LoVo (cell line): Measurements from ENCODE around the gene TMEM198.

ENCODE experiments used
- DNase-seq: peaks from one replicate; pipeline ENCODE4 v3.0.0-alpha.2; 2016; ENCODE audit warnings: low spot score

Gene TMEM198

DNA sequence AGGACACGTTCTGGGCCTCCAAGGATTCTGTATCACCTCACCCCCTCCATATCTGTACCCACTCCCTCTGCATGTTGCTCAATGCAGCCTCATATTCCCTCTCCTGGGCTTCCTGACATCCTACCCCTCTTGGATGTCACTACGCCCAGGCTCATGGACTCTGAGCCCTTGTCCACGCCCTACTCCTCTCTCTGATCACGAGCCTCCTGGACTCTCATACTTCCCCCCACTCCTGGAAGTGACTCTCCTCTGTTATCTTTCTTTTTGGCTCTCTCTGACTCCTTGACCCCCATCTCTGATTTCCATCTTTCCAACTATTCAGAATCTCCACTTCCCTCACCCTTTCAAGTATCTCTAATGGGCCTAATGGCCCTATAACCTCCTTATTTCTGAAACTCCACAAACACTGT lies 2.1 kb downstream of the TMEM198 start:
- no peak for DNase-seq

DNA sequence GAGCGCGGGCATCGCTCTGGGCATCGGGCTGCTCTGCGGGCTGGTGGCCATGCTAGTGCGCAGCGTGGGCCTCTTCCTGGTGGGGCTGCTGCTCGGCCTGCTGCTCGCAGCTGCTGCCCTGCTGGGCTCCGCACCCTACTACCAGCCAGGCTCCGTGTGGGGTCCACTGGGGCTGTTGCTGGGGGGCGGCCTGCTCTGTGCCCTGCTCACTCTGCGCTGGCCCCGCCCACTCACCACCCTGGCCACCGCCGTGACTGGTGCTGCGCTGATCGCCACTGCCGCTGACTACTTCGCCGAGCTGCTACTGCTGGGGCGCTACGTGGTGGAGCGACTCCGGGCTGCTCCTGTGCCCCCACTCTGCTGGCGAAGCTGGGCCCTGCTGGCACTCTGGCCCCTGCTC lies 3.8 kb downstream of the TMEM198 start:
- no peak for DNase-seq

DNA sequence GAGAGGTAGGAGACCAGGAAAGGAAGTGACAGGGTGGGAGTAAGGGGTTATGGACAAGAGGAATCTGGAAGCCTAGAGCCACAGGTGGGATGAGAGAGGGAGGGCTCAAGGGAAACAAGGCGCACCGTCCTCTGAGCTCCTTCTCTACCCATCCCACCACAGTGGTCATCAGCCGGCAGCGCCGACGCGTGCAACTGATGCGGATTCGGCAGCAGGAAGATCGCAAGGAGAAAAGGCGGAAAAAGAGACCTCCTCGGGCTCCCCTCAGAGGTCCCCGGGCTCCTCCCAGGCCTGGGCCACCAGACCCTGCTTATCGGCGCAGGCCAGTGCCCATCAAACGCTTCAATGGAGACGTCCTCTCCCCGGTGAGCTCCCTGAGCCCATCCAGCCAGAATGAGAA lies 5.2 kb downstream of the TMEM198 start:
- no peak for DNase-seq

DNA sequence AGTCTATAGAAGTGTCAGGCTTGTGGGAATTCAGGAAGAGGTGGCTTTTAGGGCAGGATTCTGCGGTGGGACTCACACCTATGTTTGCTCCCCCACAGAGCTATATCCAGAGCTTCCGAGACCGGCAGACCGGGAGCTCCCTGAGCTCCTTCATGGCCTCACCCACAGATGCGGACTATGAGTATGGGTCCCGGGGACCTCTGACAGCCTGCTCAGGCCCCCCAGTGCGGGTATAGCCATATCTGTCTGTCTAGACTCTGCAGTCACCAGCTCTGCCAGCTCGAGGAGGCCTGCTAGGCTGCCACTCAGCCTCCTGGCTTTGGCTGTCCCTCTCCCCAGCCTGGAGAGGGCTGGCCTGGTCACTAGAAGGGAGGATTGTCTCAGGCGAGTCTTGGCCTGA lies 5.8 kb downstream of the TMEM198 start:
- no peak for DNase-seq

DNA sequence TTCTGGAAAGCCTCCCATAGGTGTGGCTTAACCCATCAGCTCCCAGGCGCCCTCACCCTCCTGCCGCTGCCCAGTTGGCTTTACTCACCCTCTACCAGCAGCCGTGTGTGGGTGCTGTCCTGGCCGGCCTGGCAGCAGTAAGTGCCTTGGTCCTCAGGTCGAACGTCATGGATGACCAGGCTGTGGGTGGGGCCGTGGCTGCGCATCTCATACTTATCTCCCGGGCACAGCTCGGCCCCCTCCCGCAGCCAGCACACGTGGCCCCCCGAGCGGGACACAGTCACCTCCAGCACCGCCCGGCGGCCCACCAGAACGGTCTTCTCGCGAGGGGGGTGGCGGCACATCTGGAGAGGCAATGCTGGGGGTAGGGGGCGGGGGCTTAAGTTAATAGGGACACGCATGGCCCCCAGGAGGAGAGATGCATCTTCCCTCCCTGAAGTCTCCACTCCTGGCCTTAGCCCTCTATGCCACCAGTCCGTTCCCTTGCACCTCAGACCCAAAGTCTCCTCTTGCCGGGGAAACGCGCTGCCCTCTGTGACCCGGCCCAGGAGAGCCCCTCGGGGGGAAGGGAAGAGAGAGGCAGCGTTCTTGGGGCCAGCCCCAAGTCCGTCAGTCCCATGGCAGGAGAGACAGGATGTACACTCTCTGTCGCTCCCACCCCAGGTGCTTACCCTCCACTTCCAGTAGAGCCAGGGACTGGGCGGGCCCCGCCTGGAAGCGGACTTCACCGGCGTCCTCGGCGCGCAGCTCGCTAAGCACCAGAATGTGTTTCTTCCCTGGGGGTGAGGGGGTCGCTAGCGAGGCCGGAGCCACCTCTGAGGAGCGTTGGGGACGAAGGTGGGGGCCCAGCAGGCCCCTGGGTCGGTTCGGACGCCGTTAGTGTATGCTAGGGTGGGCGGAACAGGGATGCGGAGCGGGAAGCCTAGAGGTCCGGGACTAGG lies 7.9 kb downstream of the TMEM198 start:
- no peak for DNase-seq

DNA sequence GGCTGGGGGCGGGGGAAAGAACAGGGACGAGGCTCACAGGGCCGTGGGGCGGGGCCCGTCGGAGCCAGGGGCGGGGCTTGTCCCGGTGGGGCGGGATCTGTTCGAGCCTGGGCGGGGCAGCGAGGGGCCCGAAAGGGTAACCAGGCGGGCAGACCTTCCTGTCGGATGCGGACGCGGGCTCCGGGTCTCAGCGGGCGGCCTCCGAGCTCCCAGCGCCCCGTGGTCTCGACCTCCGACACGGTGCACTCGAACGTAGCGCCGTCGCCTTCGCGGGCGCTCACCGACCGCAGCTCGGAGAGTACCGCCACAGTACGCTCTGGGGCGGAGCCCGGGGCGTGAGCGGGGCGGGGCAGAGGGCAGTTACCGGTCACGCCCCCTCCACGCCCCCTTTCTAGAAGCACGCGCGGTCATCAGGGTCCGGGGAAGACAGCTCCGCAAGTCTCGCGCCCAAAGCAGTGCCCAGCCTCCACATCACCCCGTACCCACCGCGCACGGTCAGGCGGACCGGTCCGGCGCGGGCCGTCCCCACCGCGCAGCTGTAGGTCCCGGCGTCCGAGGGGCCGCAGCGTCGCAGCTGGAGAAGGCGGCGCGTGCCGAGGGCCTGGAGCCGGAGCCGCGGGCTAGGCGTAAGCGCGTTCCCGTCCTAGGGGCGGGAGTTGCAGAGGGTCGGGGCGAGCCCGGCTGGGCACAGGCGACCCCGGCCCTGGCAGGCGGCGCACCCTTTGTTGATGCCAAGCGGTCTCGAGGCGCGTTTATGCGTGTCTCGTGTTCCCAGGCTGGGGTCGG lies 8.7 kb downstream of the TMEM198 start:
- DNase-seq, result peak; percentile 63

DNA sequence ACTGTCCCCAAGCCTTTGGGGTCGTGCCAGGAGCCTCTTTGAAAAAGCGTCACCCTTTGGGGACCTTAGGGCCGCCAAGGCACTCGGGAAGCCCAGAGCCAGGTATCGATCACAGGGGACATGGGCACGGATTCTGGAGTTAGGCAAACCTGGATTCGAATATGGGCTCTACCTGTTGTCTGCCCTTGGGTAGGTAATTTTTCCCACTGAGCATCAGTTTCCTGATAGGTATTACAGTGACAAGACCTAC lies 9.3 kb downstream of the TMEM198 start:
- no peak for DNase-seq

DNA sequence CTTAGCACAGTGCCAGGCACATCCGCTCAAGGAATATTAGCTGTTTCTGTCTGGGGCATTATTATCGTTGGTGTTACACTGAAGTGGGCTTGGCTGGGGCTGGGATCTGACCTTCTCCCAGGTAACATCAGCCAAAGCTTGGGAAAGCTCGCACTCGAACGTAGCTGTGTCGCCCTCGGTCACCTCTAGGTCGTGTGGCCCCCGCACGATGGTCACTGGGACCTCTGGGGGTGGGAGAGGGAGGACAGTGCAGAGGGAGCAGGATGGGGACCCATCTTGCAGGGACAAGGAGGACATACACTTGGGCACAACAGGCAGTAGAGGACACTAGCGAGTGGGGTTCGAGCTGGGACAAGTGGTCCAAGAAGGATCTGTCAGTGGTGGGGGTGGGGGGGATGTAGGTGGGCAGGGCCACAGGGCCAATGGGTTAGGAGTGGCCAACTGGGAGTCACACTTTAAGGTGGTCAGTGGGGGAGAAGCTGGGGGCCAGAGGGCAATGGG lies 9.7 kb downstream of the TMEM198 start:
- DNase-seq, result no peak

DNA sequence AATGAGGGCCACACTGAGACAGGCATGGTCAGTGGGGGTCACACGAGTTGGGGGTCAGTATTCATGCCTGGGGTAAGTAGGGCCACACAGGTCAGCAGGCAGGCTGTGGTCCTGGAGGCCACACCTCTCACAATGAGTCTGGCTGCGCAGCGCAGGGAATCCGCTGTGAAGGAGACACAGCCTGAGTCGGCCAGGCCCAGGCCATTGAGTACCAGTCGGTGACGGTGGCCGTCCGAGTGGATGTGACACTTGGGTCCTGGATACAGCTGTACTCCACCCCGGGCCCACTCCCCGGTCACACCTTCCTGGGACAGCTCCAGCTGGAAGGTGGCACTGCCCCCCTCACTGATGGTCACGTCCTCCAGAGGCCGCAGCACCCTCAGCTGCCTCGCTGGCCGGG lies 10.5 kb downstream of the TMEM198 start:
- no peak for DNase-seq

DNA sequence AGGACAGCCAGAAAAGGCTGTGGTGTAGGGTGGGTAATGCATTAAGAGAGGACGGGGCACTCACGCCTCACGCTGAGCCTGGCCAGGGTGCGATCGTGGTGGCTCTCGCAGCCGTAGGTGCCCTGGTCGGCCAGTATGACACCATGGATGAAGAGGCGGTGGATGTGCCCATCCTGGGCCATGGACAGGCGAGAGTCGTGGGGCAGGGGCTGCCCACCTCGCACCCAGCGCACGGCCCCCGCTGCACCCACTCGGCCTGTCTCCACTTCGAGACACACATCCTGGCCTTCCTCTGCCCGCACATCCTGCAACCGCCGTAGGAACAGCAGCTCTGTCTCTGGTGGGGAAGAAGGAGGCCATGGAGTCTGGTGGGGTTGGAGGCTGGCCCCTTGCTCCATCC lies 12.1 kb downstream of the TMEM198 start:
- no peak for DNase-seq

DNA sequence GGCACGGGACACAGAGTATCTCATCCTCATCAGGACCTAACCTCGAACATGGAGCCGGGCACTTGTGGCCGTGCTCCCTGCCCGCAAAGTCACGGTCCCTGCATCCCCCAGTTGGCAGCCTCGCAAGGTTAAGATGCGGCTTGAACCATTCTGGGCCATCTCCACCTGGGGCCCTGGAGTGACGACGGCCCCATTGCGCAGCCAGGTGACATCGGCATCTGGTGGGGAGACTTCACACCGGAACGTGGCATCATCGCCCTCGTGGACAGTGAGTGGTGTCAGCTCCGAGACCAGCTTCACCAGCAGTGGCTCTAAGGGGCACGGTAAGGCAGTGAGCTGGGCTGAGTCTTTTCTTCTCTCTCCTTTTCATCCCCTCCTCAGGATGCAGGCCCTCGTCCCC lies 12.6 kb downstream of the TMEM198 start:
- DNase-seq, result no peak

DNA sequence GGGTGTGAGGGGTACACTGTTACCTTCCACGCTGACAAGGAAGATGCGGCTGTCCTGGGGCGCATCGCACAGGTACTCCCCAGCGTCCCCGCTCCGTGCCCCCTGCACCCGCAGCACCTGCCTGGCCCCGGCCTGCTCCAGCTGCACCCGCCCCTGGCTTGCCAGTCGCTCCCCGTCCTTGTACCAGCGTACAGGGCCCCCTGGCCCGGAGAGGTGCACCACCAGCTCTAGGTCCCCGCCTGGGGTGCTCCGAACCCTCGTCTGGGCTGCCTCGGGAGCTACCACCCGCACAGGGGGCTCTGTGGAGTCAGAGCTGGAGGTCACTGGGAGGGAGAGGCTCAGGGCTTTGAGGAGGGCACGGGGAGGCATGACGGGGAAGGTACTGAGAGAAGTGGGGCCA lies 13.5 kb downstream of the TMEM198 start:
- no peak for DNase-seq

DNA sequence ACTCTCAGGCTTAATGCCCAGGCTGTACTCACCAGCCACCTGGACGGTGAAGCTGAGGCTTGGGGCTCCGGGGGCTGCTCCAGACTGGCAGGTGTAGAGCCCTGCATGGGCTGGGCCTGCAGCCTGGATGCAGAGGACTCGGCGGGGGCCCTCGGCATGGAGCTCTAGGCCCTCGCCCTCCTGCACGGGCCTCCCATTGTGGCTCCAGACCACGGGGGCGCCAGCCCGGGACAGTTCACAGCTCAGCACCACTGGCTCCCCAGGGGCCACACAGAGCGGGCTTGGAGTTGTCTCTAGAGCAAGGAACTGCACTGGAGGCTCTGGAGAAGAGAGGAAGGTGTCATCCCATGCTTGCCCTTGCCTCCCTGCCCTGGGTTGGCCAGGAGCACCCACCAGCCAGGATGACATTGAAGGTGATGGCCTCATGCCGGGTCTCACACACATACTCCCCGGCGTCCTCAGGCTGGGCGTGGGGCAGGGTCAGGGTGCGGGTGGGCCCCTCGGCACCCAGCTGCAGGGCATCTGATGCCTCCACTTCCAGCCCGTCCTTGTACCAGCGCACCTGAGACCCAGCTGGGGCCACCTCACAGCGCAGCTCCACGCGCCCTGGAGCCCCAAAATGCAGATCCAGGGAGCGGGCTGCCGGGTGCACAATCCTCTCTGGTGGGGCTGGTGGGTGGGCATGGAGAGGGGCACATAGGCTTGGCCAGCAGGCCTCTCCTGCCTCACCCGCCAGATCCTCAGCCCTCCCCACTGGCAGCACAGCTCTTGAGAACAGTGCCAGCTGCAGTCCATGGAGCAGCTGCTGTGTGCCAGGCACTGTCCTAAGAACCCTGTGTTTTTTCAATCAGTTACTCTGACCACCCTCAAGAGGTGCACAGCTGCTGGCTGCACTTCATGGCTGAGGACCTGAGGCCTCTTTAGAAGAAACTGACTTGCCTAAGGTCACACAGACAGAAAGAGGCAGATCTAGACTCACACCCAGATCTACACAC lies 14.3 kb downstream of the TMEM198 start:
- no peak for DNase-seq

DNA sequence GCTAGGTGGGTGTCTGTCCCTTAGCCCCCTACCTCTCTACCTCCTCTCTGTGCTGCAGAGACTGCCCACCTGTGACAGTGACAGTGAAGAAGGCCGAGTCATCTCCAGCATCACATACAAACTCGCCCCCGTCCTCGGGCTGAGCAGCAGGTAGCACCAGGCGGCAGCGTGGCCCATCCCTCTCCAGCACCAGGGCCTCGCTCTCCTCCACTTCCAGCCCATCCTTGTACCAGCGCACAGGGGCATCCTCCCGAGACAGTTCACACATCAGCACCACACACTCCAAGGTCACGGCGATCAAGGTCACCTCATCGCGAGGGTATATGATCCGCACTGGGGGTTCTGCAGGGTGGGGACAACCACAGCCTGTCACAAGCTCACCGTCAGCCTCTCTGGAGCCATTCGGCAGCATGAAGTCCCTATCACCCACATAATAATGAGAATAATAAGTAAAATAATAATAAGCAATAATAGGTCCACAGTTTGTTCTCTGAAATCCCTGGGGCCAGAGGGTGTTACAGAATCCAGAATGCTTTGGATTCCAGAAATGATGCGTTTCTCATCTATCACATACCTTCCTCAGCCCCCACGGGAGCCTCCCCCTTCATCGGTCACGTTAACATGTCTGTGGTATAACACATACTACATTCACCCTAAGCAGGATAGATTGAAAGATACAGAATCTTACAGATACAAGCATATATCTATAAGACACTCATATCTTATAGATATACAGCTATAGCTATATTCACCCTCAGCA lies 15.5 kb downstream of the TMEM198 start:
- DNase-seq, result no peak

DNA sequence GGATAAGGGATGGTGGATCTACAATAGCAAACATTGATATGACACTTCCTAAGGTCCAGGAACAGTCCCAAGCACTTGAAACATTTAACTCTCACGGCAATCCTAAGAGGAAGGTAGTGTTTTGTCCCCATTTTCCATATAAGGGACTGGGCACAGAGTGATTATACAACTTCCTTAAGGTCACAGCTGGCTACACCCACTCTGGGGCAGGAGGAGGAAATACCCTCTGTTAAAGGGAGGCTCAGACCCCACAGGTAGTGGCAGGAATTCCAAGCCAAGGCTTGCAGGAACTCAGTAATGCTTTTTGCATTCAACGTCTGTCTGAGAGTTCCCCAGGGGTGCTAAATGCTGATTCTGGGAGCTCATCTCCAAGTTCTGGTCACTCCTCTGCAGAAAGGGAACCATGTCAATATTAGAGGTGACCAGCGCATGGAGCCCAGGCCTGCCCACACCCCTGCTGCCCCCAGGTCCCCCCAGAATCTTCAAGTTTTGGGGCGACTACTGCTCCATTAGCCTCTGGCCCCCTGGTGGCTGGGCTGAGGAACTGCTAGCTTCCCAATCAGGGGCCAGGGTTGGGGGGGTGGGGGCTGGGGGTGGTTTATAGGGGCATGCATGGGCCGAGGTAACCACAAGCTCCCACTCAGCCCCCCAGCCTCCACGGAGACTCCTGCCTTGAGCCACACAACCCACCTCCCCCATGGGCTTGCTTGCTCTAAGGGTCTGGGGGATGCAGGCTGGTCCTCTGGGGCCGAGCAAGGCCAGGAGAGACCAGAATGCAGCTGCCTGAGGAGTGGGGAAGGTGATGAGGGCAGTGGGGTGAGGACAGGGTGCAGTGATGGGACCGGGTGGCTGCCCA lies 16.4 kb downstream of the TMEM198 start:
- DNase-seq, result no peak

DNA sequence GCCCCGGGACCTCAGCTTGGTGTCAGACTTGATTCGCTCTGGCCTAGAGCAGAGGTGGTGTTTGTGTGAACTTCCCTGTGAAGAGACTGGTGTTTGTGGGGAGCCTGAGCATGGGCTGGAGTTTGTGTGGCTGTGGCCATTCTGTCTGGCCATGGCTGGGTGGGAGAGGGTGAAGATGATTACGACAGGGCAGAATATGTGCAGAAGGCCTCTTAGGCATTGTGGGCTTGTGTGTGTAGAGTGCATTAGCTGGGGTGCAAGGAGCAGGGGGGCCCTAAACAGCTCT lies 17.0 kb downstream of the TMEM198 start:
- DNase-seq, result no peak

DNA sequence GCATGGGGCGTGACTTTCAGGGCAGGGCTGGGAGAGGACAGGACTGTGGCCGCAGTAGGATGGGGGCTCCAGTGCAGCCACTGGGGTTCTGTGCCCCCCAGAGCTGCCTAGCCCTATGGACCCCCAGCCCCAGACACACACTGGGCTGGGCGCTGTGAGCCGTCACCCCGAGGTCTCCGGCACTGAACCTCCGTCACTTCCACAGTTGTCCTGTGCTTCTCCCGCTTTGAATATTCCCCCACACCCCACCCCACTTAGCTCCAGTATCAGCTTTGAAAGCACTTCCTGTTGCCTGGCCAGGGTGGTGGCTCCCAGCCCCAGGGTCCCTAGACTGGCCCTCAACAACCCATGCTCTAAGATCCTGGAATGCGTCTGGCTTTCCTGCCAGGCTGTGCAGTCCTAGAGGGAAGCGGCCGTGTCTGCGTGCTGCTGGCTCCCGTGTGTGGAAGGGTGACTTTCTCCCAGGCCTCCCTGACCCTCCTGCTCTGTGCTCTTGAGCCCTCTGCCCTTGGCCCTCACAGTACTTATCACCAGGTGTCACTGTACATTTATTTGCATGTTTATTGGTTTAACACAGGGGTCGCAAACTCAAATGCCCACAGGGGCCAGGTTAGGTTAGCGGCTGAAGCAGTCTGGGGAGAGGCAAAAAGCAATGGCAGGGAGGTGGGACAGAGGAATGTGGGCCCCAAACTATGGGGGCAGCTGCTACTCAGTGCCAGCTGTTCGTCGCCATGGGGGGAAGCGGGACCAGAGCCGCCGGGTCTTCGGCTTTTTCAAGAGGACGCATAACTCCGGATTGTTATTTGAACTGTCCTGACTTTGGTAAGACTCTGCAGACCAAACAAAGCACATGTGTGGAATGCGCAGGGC lies 17.6 kb downstream of the TMEM198 start:
- DNase-seq, result no peak

DNA sequence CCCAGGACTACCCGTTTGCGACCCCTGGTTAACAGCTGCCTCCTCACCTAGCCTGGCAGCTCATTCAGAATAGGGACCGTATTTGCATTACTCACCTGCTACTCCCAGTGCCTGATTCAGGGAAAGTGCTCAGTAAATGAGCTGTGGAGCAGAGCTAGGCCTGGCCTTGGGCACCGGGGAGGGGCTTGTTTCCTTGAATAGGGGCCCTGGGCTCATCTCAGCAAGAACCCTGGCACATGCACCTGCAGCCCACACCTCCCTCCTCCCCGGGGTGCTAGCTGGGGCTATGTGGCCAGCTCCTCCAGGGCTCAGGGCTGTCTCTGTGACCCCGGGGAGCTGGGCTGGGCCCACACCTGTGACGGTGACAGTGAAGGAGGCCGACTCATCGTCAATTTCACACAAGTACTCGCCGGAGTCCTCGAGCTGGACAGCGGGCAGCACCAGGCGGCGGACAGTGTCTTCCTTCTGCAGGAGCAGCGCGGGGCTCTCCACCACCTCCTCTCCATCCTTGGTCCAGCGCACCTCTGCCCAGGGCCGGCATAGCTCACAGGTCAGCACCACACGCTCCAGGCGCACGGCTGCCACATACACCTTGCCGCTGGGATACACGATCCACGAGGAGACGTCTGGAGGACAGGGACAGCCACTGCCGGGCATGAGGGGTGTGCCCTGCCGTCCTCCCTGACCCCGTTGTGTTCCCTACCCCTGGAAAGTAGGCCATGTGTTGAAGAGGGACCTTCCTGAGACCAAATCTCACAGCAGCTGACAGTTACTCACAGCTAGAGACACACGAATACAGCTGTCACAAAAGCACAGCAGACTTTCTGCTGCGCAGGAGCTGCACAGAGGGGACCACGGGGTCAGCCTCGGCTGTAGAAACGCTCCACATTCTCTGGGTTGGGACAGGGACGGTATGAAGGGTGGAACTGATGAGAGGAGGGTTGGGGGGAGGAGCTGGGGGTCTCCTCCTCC lies 18.5 kb downstream of the TMEM198 start:
- no peak for DNase-seq
